Neural crest cell (in vitro differentiated cells): ENCODE measurements around the gene CNN3. TPM values are rescaled to one million over a fixed set of nuclear protein-coding genes. Genes with fewer than 3 reads are reported as not detected.

Experiments used
- DNase-seq: peaks from one replicate; pipeline ENCODE4 v3.0.0; 2021; ENCODE audit warnings: low read depth, mixed read lengths, low spot score
- H3K27ac Mint-ChIP-seq: one replicate; pipeline ENCODE4 v1.8.0; 2021; ENCODE audit warnings: mild to moderate bottlenecking, mixed read lengths; ENCODE audit not compliant: unreplicated experiment
- H3K27me3 Mint-ChIP-seq: 2 replicates; pipeline ENCODE4 v1.8.0; 2021; ENCODE audit warnings: low read depth, mild to moderate bottlenecking, mixed read lengths
- H3K36me3 Mint-ChIP-seq: 2 replicates; pipeline ENCODE4 v1.8.0; 2021; ENCODE audit warnings: low read depth, mild to moderate bottlenecking, mixed read lengths
- H3K4me1 Mint-ChIP-seq: 2 replicates; pipeline ENCODE4 v1.8.0; 2021; ENCODE audit warnings: mixed read lengths
- H3K4me3 Mint-ChIP-seq: one replicate; pipeline ENCODE4 v1.8.0; 2021; ENCODE audit warnings: mild to moderate bottlenecking, mixed read lengths
- H3K9me3 Mint-ChIP-seq: 2 replicates; pipeline ENCODE4 v1.8.0; 2021; ENCODE audit warnings: mixed read lengths
- total RNA-seq: library from RNA; stranded (reverse); gene quantifications from 2 replicates; pipeline ENCODE4 v1.2.1, GENCODE V29; 2021
- TF ChIP-seq, protein P1 (sequence below): fragments of 200-600 bp; sonication (generic); conservative IDR thresholded peaks from 2 replicates; pipeline ENCODE4 v1.5.0; 2021; ENCODE audit warnings: antibody characterized with exemption, mild to moderate bottlenecking

CNN3 gene
- total RNA-seq, 1 donor from 2014 or later: 322 TPM

DNA sequence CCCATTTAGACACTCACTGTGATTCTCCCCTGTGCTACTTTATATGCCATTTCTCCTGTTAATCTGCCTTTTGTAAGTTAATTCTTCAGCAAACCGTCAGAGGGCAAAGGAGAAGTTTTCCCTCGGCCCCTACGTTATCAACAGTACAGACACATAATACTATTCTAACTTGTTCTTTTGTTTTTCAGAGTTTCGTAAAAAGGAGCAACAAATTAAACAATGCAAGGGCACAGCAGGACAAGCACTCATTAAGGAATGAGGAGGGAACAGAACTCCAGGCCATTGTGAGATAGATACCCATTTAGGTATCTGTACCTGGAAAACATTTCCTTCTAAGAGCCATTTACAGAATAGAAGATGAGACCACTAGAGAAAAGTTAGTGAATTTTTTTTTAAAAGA is 32.3 kb downstream of the CNN3 start:
- Mint-ChIP-seq H3K9me3 (no peaks in the 10 kb centered on the region), H3K27me3 (no peaks in the 10 kb centered on the region), H3K4me3 (no peak overlapping the region), H3K27ac (no peak overlapping the region), H3K4me1 (peaks cover 4% of the 10 kb centered on the region), H3K36me3 (peaks cover 35% of the 10 kb centered on the region)
- no peak for DNase-seq
- TF ChIP-seq, protein P1, sequence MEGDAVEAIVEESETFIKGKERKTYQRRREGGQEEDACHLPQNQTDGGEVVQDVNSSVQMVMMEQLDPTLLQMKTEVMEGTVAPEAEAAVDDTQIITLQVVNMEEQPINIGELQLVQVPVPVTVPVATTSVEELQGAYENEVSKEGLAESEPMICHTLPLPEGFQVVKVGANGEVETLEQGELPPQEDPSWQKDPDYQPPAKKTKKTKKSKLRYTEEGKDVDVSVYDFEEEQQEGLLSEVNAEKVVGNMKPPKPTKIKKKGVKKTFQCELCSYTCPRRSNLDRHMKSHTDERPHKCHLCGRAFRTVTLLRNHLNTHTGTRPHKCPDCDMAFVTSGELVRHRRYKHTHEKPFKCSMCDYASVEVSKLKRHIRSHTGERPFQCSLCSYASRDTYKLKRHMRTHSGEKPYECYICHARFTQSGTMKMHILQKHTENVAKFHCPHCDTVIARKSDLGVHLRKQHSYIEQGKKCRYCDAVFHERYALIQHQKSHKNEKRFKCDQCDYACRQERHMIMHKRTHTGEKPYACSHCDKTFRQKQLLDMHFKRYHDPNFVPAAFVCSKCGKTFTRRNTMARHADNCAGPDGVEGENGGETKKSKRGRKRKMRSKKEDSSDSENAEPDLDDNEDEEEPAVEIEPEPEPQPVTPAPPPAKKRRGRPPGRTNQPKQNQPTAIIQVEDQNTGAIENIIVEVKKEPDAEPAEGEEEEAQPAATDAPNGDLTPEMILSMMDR: no peak

DNA sequence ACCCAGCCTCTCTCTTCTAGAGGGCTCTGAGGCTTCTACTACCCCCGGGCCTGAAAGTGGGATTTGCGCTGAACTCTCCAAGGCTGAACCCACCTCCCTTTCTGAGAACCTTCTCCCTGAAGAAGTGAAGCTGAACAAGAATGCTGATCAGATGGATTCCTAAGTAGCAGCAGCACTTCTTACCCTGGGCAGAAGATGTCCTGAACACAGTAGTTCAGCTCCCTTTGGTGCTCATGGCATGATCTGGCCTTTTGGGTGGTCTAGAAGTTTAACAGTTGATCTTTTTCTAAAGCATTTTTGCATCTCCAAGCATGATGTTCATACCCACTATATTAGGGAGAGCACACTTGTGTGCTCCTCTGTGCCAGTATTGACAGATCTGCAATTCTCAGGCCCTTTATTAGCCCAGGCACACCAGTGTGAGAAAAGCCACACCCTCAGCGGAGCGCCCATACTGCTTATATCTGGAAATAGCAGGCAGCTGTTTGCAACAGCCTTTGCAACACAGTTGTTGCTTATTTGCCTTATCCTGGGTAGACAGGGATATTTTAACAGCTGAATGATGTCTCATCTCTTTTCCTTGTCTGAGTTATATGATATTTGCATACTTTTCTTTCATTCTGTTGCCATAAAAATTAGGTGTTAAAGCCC is 34.2 kb downstream of the CNN3 start:
- Mint-ChIP-seq H3K4me3 (no peak overlapping the region), H3K27me3 (no peaks in the 10 kb centered on the region), H3K36me3 (peaks cover 36% of the 10 kb centered on the region), H3K4me1 (peaks cover 18% of the 10 kb centered on the region), H3K9me3 (no peaks in the 10 kb centered on the region), H3K27ac (no peak overlapping the region)
- DNase-seq: no peak
- TF ChIP-seq, protein P1: no peak

DNA sequence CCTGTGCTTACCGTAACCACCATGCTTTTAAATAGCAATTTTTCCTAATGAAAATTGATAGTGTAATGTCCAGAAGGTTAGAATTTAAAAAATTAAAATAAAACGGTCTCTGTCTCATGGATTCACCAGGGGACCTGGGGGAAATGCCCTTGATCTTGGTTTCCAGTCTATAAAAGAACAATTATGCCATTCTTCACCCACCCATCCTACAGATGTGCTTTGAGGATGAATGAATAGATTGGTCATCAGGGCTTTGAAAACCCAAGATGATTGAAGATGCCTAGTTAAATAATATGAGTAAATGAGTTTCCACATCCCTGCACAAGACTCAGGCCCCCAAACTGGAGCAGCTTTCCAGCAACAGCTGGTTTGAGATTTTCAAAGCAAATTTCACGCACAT is 38.7 kb downstream of the CNN3 start:
- Mint-ChIP-seq H3K4me3 (no peak overlapping the region), H3K27ac (no peak overlapping the region), H3K27me3 (no peaks in the 10 kb centered on the region), H3K4me1 (peaks cover 49% of the 10 kb centered on the region), H3K36me3 (peaks cover 20% of the 10 kb centered on the region), H3K9me3 (no peaks in the 10 kb centered on the region)
- DNase-seq: no peak
- TF ChIP-seq, protein P1: no peak

DNA sequence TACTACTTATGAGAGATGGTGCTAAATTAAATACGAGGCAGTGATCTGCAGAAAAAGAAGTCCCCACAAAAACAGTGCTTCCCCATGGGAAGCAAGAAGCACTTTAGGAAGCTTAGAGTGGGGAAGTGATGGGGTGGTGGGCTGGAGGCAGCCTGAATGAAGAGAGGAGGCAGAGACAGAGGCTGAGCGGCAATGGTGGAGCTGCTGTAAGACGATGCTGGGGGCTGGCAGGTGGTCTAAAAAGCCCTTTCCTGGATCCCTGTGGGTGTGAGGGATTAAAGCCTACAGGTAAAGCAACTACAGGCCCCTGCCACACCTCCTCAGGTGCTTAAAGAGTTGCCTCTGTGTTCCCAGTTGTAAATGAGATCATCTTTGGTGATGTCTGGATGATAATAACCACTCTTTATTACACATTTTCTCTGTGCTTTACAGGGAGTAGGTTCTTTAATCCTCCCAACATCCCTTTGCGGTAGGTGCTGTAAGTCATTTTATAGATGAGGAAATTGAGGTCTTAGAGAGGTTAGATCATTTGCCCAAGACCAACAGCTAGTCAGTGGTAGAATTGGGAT is 39.2 kb downstream of the CNN3 start:
- Mint-ChIP-seq H3K27ac (no peak overlapping the region), H3K27me3 (no peaks in the 10 kb centered on the region), H3K4me1 (peaks cover 49% of the 10 kb centered on the region), H3K36me3 (peaks cover 19% of the 10 kb centered on the region), H3K9me3 (no peaks in the 10 kb centered on the region), H3K4me3 (no peak overlapping the region)
- DNase-seq: no peak
- TF ChIP-seq, protein P1: no peak

DNA sequence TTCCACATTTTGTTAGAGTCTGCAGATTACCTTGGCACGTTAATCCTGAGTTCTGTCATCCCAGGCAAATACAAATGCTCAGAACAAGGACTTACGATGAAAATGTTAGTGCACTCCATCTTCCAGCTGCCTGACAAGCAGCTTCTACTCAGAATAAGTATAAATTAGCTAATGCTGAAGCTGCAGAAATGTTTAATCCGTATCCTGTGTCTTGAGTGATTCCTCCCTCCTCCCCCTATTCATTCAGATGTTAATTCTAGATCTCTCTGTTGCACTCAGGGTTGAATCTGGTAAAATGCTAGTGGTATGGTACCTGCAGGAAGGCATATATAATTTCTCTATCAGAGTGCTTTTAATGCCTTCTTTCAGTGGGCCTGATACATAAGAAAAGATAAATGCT is 39.8 kb downstream of the CNN3 start:
- DNase-seq: no peak
- Mint-ChIP-seq H3K27me3 (no peaks in the 10 kb centered on the region), H3K27ac (no peak overlapping the region), H3K4me1 (peaks cover 49% of the 10 kb centered on the region), H3K9me3 (no peaks in the 10 kb centered on the region), H3K36me3 (peaks cover 16% of the 10 kb centered on the region), H3K4me3 (no peak overlapping the region)
- TF ChIP-seq, protein P1: no peak
